Measurements from ENCODE around the gene PSMC3. TPM values are rescaled to one million over a fixed set of nuclear protein-coding genes. Genes with fewer than 3 reads are reported as not detected.

PSMC3 gene
- 79.9 TPM for total RNA-seq (ENCODE audit: insufficient read depth, low replicate concordance)

- DNase-seq (ENCODE audit: low spot score) = peak; percentile 99
Measured at GRCh38 chr11:47426062-47426956, at the start of gene PSMC3. Gene PSMC3 (minus strand): TSS chr11:47426439. CDS start chr11:47426279, 160 bp downstream.

DNA sequence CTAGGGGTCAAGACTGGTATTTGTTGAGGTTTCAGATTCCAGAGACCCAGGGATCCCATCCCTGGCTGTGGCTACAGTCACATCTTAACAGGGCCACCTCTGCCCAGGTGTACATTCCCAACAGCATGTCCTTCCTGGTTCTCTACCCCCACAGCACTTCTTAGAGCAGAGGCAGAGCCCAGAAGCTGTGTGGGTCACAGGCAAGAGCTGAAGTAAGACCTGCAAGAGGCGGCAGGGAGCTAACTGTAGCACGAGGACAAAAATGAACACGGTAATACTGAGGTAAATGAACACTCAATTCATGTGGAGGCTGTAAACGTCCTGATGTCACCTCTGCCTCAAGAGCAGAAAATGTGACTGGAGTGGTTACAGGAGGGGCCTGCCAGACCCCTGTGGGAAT is 44.4 kb upstream of the PSMC3 start:
- no peak for DNase-seq (ENCODE audit: low spot score)

DNA sequence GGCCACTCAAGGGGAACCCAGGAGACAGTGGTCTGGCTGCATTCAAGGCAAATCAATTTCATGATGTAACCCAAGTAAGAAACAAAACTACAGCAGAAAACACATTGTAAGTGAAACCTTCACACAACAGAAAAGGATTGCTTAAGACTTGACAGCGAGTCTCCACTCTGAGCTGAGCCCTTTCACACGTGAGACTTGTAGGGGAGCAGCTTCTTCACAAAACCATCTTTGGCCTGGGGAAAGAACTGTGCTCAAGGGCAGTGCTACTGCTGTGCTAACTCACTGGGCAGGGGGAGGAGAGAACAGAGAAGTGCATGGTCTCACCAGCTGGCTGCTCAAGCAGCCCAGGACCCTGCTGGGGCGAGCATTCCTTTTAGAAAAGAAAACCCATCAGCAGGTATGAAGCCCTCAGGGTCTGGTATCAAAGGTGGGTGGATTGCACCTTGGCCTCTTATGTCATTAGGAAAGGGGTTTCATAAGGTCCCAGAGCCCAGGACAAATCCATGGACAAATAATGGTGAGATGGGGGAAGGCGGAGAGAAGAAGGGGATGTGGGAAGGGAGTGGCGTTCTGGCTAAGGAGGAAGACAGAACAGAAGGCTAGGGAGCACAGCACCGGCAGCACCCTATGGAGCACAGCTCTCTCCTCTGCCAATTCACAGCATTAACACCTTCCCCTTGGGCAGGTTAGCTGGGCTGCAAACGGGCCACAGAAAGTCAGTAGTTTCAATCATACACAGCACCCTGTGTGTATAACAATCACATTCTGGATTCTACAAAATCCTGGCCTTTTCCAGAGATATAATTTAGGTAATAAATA is 43.3 kb upstream of the PSMC3 start:
- no peak for DNase-seq (ENCODE audit: low spot score)

DNA sequence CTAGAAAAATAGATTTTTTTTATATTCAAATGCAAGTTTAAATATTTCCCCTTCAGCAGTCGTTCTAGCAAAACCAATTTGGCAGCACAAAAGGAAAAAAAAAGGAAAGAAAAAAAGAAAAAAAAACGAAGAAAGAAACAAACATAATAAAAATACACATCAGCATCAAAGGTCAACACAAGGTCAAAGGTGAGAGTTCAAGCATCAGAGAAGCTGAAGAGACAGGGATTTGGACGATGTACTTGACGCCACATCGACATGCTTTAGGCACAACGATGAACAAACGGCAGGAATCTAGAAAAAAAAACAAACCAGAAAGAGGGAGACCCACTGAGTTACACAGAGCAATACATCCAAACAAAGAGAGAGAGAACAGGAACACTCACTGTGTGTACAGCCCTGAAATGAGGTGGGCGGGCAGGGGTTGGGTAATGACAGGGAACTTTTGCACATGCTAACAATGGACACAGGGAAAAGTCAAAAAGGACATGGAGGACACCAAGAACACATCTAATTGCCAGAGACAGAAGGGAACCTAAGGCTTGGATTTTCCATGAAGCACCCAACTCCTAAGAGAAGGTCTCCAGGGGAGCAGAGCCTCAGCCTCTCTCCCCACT is 42.5 kb upstream of the PSMC3 start:
- no peak for DNase-seq (ENCODE audit: low spot score)

GRCh38 chr11:47467357-47467756 is 41.1 kb upstream of the PSMC3 start:
- no peak for DNase-seq (ENCODE audit: low spot score)

DNA sequence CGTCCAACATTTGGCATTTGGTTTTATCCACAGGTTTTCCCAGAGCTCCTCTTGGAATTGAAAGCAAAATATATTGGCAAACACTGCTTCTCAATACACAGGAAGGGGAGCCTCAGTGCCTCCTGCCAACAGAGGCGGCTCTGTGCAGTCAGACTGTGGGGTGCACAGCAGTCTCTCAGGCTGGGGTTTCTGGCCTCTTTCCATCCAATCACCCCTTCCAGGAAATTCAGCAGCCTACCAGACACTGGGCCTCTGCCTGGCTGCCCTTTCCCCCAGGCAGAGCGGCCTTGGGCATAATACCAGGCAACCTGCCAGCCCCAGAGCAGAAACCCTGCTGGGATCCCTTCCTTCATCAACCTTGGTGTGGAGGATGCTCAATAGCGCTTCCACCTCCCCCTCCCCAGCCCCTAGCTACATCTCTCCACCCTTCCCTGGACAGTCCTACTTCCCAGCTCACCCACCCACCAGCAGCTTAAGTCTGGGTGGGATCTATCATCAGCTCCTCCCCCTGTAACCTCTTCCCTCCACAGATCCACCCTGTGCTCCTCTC is 40.5 kb upstream of the PSMC3 start:
- peak; percentile 8 for DNase-seq (ENCODE audit: low spot score)

DNA sequence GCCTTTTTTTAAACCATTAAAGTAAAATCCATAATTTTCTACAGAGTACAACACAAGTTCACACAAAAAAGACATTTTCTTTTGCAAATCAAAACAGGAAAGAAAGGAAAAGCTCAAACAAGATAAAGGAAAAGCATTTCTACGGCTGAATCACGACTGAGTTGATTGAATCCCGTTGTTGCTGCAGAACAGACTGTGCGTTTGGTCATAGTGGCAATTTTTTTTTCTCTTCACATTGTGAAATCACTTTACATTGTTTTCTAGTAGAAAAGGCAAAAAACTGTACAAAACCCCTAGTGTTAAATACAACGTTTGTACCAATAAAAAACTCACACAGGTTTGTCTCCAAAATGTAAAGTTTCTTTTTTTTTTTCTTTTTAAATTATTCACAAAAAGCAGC is 40.0 kb upstream of the PSMC3 start:
- DNase-seq (ENCODE audit: low spot score) = no peak

DNA sequence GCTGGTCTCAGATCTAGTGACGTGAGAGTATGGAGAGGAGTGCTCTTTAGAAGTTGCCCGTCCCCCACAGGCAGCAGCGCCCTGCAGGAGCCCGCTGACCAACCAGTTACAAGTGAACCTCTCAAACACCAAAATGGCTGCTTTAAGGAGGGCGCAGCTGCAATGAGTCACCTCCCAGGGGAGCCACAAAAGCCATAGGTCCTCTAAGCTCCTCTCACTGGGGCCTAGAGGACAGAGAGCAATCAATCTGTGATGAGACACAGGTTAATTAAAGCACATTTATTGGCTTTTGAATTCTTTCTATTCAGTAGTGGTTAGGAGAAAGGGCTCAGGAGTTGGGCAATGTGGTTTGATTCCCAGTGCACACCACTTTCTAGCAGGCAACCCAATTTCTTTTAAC is 38.2 kb upstream of the PSMC3 start:
- no peak for DNase-seq (ENCODE audit: low spot score)

DNA sequence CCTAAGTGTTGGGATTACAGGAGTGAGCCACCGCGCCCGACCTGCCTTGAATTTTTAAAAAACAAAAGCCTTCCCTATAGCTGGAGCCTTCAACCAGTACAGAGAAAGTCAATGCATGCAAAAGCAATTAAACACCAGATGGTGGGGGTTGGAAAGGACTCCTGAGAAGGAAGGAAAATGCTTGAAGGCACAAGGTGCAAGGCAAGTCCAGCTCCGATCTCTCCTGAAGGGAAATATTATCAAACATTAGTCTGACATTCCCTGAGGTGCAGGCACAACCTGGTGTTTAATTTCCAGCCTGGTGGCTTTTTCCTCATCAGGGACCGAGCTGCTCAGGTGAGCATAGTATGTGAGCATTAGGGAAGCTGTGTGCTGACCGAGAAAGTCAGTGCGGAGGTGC is 35.6 kb upstream of the PSMC3 start:
- DNase-seq (ENCODE audit: low spot score) = no peak

DNA sequence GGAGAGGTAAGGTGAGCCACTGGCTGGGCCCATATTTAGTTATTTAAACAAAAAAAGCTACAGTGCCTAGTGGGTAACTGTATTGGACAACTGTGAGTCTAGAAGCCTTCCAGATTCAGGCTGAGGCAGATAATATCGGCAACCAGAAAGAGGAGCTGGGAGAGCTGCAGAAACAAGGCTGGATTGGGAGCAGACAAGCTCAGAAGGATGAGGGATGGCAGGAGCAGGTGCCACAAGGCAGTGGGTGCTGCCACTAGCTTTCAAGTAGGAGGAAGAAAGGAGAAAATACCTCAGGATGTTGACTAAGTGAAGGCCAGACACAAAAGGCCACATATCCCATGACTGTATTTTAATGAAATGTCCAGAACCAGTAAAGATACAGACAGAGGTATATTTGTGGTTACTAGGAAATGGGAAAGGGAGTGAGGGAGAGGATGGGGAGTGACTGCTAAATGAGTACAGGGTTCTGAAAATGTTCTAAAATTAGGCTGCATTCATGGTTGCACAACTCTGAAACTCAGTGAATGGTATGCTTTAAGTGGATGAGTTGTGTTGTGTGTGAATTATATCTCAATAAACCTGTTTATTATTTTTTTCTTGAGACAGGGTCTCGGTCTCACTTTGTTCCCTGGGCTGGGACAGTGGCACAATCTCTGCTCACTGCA is 34.5 kb upstream of the PSMC3 start:
- no peak for DNase-seq (ENCODE audit: low spot score)

- DNase-seq (ENCODE audit: low spot score) = peak; percentile 86
Measured at GRCh38 chr11:47454258-47454671, 28.0 kb upstream of the PSMC3 start.

GRCh38 chr11:47453365-47453764 is 27.1 kb upstream of the PSMC3 start:
- DNase-seq (ENCODE audit: low spot score) = no peak

GRCh38 chr11:47451990-47452389 is 25.8 kb upstream of the PSMC3 start:
- DNase-seq (ENCODE audit: low spot score) = no peak

DNA sequence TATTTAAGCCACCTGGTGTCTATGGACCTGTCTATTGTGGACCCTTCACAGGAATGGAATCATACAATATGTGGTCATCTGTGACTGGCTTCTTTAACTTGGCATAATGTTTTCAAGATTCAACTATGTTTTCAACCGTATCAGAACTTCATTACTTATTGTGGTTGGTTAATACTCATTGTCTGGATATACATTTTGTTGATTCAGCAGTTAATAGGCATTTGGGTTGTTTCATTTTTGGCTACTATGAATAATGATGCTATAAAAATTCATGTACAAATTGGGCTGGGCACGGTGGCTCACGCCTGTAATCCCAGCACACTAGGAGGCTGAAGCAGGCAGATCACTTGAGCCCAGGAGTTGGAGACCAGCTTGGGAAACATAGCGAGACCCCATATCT is 25.2 kb upstream of the PSMC3 start:
- no peak for DNase-seq (ENCODE audit: low spot score)

GRCh38 chr11:47449541-47449940 is 23.3 kb upstream of the PSMC3 start:
- no peak for DNase-seq (ENCODE audit: low spot score)

DNA sequence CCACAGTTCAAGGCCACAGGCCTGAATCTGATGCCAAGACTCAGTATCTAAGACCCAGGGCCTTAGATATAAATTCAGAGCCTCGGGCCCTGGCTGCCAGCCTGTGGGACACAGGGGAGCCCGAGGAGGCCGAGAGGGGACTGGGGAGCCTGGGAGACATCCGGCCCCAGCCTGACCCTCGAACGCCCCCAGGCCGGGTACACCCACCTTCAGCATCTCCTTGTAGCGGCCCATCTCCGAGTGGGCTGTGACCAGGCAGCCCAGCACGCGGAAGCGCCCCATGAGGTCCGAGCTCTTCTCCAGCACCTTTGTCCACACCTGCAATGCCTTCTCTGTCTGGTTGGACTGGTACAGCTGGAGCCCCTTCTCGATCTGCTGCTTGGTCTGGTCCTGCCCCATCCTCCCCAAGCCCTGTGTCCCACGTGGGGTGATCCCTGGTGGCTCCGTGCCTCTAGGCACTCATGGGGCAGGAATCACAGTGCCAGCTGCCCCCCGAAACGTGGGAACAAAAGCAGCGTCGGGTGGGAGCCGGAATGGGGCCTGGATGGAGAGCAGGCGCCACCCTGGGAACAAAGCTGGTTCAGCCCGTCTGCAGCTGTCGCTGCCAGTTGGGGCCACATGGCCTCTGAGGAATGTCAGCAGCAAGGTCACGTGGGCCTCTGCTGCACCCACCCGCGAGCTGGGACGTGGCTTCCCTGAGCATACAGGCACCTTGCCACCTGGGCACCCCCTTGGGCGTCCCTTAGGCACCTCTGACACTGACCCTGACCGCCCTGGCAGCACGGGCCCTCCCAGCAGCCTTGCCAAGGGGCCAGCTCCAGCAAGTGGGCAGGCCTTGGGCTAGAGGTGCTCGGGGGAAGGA is 22.6 kb upstream of the PSMC3 start, which contains the start of gene RAPSN:
Gene RAPSN, minus strand, starts transcription at position 571 of the 862 bp plus-strand sequence. Its CDS starts 172 bp downstream, at position 399.
- no peak for DNase-seq (ENCODE audit: low spot score)

DNA sequence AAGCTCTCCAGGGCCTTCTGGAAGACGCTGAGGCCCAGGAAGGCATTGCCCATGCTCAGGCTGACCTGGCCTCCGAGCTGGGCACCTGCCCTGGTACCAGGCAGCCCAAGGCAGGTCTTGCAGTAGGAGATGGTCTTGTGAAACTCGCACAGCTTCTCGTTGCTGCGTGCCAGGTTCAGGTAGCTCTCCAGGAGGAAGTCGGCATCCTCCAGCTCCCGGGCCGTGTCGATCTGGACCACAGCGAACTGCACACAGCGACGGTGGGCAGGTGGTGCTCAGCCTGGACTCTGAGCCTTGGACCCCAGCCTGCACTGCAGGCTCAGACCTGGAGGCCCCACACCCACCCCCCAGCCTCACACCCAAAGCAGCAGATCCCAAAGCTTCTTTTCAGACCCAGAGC is 21.7 kb upstream of the PSMC3 start:
- DNase-seq (ENCODE audit: low spot score) = no peak

DNA sequence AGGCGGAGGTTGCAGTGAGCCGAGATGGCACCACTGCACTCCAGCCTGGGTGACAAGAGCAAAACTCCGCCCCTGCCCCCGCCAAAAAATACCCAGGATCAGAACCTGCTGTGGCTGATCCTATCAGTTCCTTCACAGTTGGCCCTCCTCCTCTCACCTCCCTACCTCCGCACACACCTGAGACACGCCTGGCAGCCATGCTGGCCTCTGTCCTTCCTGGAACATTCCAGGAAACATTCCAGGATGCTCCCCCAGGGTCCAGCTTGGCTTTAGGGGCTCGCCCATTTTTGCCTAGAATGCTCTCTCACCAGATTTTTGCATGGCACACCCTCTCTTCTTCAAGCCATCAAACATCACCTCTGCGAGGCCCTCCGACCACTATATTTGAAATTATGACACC is 20.6 kb upstream of the PSMC3 start:
- DNase-seq (ENCODE audit: low spot score) = no peak

DNA sequence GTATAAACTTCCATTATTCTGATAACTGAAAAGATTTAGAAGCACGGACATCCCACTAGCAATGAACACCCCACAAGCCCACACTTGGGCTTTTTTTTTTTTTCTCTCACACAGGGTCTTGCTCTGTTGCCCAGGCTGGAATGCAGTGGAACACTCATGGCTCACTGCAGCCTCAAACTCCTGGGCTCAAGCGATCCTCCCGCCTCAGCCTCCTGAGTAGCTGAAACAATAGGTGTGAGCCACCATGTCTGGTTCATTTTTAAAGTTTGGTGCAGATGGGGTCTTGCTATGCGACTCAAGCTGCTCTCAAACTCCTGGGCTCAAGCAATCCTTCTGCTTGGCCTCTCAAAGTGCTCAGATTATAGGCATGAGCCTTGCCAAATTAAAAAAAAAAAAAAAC is 19.6 kb upstream of the PSMC3 start:
- DNase-seq (ENCODE audit: low spot score) = no peak

GRCh38 chr11:47443817-47444216 is 17.6 kb upstream of the PSMC3 start:
- no peak for DNase-seq (ENCODE audit: low spot score)

Data from umbilical cord (tissue), 2 donors.